K562 (cell line): Measurements from ENCODE around the gene NRGN. TPM values are rescaled to one million over a fixed set of nuclear protein-coding genes. Genes with fewer than 3 reads are reported as not detected.

Source experiments
- CCNT2 ChIP-seq: IDR thresholded peaks from 2 replicates; pipeline ENCODE4 v1.6.1; 2011; ENCODE audit warnings: borderline replicate concordance, low read depth, mild to moderate bottlenecking, moderate library complexity, mixed read lengths, low read length; ENCODE audit not compliant: insufficient read length; ENCODE audit errors: extremely low read depth
- ETV6 ChIP-seq, 3 experiments: fragments of 150-350 bp in 1 of 3; sonication (generic) in 1 of 3; formaldehyde crosslinking in 1 of 3; IDR thresholded peaks; 2 replicates each; pipeline versions ENCODE4 v1.6.1 to v1.8.0; 2014 to 2022; ENCODE audit warnings: borderline replicate concordance in 2 of 3, low read depth in 2 of 3, antibody characterized with exemption in 1 of 3, low read length in 1 of 3, mild to moderate bottlenecking in 1 of 3, missing genetic modification reagents in 1 of 3
- HOXB6 ChIP-seq: fragments of 250-450 bp; sonication (Bioruptor Pico); IDR thresholded peaks from 2 replicates; pipeline ENCODE4 v1.5.1; 2022; ENCODE audit warnings: mild to moderate bottlenecking, borderline replicate concordance
- KAT7 ChIP-seq: sonication (generic); formaldehyde crosslinking; IDR thresholded peaks from 2 replicates; pipeline ENCODE4 v1.8.0; 2022; ENCODE audit warnings: missing genetic modification reagents, mild to moderate bottlenecking, borderline replicate concordance
- L3MBTL2 ChIP-seq: fragments of 450-650 bp; IDR thresholded peaks from 2 replicates; pipeline ENCODE4 v1.6.1; 2016; ENCODE audit warnings: mild to moderate bottlenecking, moderate library complexity
- MAZ ChIP-seq, 2 experiments: fragments of 450-650 bp in 1 of 2; sonication (generic) in 1 of 2; formaldehyde crosslinking; IDR thresholded peaks in 1 of 2; conservative IDR thresholded peaks in 1 of 2; 2 replicates each; pipeline versions ENCODE4 v1.4.0 to v1.5.0; 2020; ENCODE audit warnings: mild to moderate bottlenecking in 1 of 2, missing genetic modification reagents in 1 of 2
- POLR2A ChIP-seq: fragments of 450-650 bp; conservative IDR thresholded peaks from 2 replicates; pipeline ENCODE4 v1.6.1; 2016
- PRPF4 ChIP-seq: fragments of 200-400 bp; formaldehyde crosslinking; IDR thresholded peaks from one replicate; pipeline ENCODE4 v1.6.1; 2017; ENCODE audit warnings: low read length, low read depth, mild to moderate bottlenecking; ENCODE audit not compliant: insufficient read depth, poor library complexity, severe bottlenecking
- TEAD4 ChIP-seq, 2 experiments: sonication (generic) in 1 of 2; formaldehyde crosslinking in 1 of 2; IDR thresholded peaks; 2 replicates each; pipeline versions ENCODE4 v1.6.1 to v1.8.0; 2012 to 2022; ENCODE audit warnings: borderline replicate concordance in 1 of 2, inconsistent platforms in 1 of 2, low read length in 1 of 2, mild to moderate bottlenecking in 1 of 2, missing genetic modification reagents in 1 of 2
- ZC3H8 ChIP-seq: fragments of 450-650 bp; IDR thresholded peaks from 2 replicates; pipeline ENCODE4 v1.6.1; 2017
- ZNF263 ChIP-seq: sonication (generic); formaldehyde crosslinking; IDR thresholded peaks from 2 replicates; pipeline ENCODE4 v1.8.0; 2022; ENCODE audit warnings: mild to moderate bottlenecking, missing genetic modification reagents, borderline replicate concordance
- ZNF583 ChIP-seq: fragments of 250-450 bp; sonication (Bioruptor Pico); IDR thresholded peaks from 2 replicates; pipeline ENCODE4 v1.4.0; 2020
- polyA plus RNA-seq, 8 experiments: library from polyadenylated mRNA; depleted of rRNA in 4 of 8; stranded (reverse) in 5 of 8; unstranded in 3 of 8; fragments of >200 nt; fragmentation: Nextera tagmentation in 2 of 8; fragmentation: Illumina TruSeq in 1 of 8; extraction: Ambion mirVana in 2 of 8; extraction: Trizol in 1 of 8; gene quantifications; 2 replicates each; pipeline versions ENCODE4 v1.2.1 to v1.2.3, GENCODE V29; 2011 to 2014; ENCODE audit warnings: inconsistent platforms in 1 of 8, missing spikeins in 1 of 8
- total RNA-seq, 7 experiments: library from RNA; depleted of rRNA in 6 of 7; stranded (reverse); fragments of >200 nt in 6 of 7; fragmentation: Illumina TruSeq in 2 of 7; extraction: Trizol in 2 of 7; gene quantifications; 2 replicates each; pipeline versions ENCODE4 v1.2.1 to v1.2.3, GENCODE V29; 2011 to 2021; ENCODE audit warnings: low replicate concordance in 1 of 7
- TF ChIP-seq, protein P1 (sequence below): fragments of 200-600 bp; sonication (generic); IDR thresholded peaks from one replicate; pipeline ENCODE4 v1.6.1; 2012; ENCODE audit warnings: mild to moderate bottlenecking, low read depth, low read length, inconsistent platforms
- TF ChIP-seq, protein P2 (sequence below): fragments of 250-450 bp; sonication (Bioruptor Pico); IDR thresholded peaks from 2 replicates; pipeline ENCODE4 v1.6.1; 2021; ENCODE audit warnings: mild to moderate bottlenecking

Gene NRGN
- total and polyA plus RNA-seq, 9 of the 15 experiments (the other 6 are each of a cell fraction or from before 2014, with no cell fraction given), result 0.29 to 7.8 (median 3.5) TPM; not detected in 2

DNA sequence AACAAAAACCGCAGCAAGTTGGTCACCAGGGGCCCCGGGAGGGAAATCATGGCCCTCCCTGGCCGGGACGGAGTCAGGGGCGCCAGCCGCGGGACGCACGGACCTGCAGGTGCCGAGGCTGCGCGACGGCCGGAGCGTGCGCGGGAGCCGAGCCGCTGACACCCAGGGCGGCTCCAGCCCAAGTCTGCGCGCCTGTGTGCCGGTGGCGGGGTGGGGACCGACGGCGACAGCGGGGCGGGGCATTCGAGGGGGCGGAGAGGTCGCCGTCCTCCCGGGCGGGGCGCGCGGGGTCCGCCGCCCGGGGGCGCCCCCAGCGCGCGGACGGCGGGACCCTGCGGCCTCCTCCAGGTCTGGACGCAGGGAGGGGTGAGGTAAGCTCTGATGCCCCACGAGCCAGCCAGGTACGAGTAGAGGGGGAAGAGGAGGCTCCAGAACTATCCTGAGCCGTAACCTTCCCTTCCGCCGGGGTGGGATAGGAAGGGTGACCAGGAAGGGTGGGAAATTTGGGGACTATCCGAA is 22.4 kb downstream of the NRGN start, which contains the start of gene ESAM (continued):
- TF ChIP-seq, protein P1, sequence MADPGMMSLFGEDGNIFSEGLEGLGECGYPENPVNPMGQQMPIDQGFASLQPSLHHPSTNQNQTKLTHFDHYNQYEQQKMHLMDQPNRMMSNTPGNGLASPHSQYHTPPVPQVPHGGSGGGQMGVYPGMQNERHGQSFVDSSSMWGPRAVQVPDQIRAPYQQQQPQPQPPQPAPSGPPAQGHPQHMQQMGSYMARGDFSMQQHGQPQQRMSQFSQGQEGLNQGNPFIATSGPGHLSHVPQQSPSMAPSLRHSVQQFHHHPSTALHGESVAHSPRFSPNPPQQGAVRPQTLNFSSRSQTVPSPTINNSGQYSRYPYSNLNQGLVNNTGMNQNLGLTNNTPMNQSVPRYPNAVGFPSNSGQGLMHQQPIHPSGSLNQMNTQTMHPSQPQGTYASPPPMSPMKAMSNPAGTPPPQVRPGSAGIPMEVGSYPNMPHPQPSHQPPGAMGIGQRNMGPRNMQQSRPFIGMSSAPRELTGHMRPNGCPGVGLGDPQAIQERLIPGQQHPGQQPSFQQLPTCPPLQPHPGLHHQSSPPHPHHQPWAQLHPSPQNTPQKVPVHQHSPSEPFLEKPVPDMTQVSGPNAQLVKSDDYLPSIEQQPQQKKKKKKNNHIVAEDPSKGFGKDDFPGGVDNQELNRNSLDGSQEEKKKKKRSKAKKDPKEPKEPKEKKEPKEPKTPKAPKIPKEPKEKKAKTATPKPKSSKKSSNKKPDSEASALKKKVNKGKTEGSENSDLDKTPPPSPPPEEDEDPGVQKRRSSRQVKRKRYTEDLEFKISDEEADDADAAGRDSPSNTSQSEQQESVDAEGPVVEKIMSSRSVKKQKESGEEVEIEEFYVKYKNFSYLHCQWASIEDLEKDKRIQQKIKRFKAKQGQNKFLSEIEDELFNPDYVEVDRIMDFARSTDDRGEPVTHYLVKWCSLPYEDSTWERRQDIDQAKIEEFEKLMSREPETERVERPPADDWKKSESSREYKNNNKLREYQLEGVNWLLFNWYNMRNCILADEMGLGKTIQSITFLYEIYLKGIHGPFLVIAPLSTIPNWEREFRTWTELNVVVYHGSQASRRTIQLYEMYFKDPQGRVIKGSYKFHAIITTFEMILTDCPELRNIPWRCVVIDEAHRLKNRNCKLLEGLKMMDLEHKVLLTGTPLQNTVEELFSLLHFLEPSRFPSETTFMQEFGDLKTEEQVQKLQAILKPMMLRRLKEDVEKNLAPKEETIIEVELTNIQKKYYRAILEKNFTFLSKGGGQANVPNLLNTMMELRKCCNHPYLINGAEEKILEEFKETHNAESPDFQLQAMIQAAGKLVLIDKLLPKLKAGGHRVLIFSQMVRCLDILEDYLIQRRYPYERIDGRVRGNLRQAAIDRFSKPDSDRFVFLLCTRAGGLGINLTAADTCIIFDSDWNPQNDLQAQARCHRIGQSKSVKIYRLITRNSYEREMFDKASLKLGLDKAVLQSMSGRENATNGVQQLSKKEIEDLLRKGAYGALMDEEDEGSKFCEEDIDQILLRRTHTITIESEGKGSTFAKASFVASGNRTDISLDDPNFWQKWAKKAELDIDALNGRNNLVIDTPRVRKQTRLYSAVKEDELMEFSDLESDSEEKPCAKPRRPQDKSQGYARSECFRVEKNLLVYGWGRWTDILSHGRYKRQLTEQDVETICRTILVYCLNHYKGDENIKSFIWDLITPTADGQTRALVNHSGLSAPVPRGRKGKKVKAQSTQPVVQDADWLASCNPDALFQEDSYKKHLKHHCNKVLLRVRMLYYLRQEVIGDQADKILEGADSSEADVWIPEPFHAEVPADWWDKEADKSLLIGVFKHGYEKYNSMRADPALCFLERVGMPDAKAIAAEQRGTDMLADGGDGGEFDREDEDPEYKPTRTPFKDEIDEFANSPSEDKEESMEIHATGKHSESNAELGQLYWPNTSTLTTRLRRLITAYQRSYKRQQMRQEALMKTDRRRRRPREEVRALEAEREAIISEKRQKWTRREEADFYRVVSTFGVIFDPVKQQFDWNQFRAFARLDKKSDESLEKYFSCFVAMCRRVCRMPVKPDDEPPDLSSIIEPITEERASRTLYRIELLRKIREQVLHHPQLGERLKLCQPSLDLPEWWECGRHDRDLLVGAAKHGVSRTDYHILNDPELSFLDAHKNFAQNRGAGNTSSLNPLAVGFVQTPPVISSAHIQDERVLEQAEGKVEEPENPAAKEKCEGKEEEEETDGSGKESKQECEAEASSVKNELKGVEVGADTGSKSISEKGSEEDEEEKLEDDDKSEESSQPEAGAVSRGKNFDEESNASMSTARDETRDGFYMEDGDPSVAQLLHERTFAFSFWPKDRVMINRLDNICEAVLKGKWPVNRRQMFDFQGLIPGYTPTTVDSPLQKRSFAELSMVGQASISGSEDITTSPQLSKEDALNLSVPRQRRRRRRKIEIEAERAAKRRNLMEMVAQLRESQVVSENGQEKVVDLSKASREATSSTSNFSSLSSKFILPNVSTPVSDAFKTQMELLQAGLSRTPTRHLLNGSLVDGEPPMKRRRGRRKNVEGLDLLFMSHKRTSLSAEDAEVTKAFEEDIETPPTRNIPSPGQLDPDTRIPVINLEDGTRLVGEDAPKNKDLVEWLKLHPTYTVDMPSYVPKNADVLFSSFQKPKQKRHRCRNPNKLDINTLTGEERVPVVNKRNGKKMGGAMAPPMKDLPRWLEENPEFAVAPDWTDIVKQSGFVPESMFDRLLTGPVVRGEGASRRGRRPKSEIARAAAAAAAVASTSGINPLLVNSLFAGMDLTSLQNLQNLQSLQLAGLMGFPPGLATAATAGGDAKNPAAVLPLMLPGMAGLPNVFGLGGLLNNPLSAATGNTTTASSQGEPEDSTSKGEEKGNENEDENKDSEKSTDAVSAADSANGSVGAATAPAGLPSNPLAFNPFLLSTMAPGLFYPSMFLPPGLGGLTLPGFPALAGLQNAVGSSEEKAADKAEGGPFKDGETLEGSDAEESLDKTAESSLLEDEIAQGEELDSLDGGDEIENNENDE, result no peak
- TF ChIP-seq, protein P2, sequence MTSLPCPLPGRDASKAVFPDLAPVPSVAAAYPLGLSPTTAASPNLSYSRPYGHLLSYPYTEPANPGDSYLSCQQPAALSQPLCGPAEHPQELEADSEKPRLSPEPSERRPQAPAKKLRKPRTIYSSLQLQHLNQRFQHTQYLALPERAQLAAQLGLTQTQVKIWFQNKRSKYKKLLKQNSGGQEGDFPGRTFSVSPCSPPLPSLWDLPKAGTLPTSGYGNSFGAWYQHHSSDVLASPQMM (CRISPR knock-in tag), result no peak
- TF ChIP-seq CCNT2 (peak; percentile 27), ZC3H8 (no peak), ZNF583 (CRISPR knock-in tag) (no peak), ZNF263 (CRISPR knock-in tag) (no peak), ETV6 (IDR thresholded peaks at IDR 0.05; ENCODE audit: borderline replicate concordance in 1 of 2, low read depth in 2 of 2, low read length in 1 of 2) (no peak), ETV6 (CRISPR knock-in tag; IDR thresholded peaks at IDR 0.05; ENCODE audit: borderline replicate concordance) (no peak), MAZ (CRISPR knock-in tag; conservative IDR thresholded peaks at IDR 0.05 in 1 of 2, IDR thresholded peaks at IDR 0.05 in 1 of 2) (peak in 1 of 2 experiments; percentile 61; a peak in 2 of 4 replicates), KAT7 (CRISPR knock-in tag) (no peak), L3MBTL2 (peak; percentile 63), POLR2A (no peak), PRPF4 (no peak), HOXB6 (CRISPR knock-in tag) (no peak), TEAD4 (IDR thresholded peaks at IDR 0.05; ENCODE audit: low read length) (no peak), TEAD4 (CRISPR knock-in tag; IDR thresholded peaks at IDR 0.05; ENCODE audit: borderline replicate concordance) (no peak)
